Activated T-helper 2 cell treated with anti-CD3 and anti-CD28 coated beads, Interferon-gamma antibody, Interleukin-2, Interleukin-4, amounts not matched to agents 10 μg/mL and 5 μg/mL and 100 μg/mL, durations not matched to agents 14 hours and 24 hours and 36 hours (primary cell): Measurements from ENCODE around the gene PLA2G3. TPM values are rescaled to one million over a fixed set of nuclear protein-coding genes. Genes with fewer than 3 reads are reported as not detected.

Experiments used
- total RNA-seq: library from RNA; stranded (reverse); gene quantifications from 2 replicates; pipeline ENCODE4 v1.2.3, GENCODE V29; 2022

The PLA2G3 gene
- total RNA-seq, 1 donor from 2014 or later: not detected

Other genes with a start within 250 kb of the PLA2G3 start
- 37.2 and 42.1 TPM in 2 replicates for gene MORC2, start 171.7 kb downstream of the PLA2G3 start, total RNA-seq
- 66.9 and 68.2 TPM in 2 replicates for gene TUG1, start 171.2 kb downstream of the PLA2G3 start, total RNA-seq
- 27.0 and 28.9 TPM in 2 replicates for gene SMTN, start 59.2 kb downstream of the PLA2G3 start, total RNA-seq
- gene SELENOM, start 32.9 kb downstream of the PLA2G3 start, total RNA-seq: 7.9 and 9.4 TPM in 2 replicates
- 0.18 and 0.30 TPM in 2 replicates for gene INPP5J, start 17.5 kb downstream of the PLA2G3 start, total RNA-seq
- 15.5 and 18.1 TPM in 2 replicates for gene RNF185, start 19.7 kb upstream of the PLA2G3 start, total RNA-seq
- 31.1 and 33.9 TPM in 2 replicates for gene LIMK2, start 71.8 kb upstream of the PLA2G3 start, total RNA-seq
- gene PIK3IP1, start 152.0 kb upstream of the PLA2G3 start, total RNA-seq: 9.3 and 10.4 TPM in 2 replicates
- 30.6 and 31.0 TPM in 2 replicates for gene PATZ1, start 205.8 kb upstream of the PLA2G3 start, total RNA-seq